Measurements from ENCODE around the gene MAGI1.

The MAGI1 gene

DNA sequence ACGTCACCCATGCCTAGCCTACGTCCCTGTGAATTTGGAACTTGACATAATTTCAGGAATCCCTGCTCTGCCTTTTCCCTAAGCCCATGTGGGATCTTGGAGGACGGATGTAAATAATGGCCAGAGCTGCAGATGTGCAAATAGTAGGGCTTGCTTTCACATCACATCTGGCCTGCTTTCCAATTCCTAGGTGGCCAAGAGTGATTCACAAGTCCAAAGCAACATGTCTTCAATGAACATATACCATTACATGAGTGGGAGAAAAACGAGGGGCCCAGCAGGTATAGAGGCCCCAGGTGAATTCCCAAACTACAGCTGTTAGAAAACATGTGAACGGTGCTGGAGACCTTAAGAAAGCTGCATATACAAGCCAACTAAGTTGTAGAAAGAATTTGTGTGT, 214.6 kb downstream of the MAGI1 start:
- DNase-seq, result no peak

- DNase-seq, result no peak
Observed at GRCh38 chr3:65820600-65820999, 218.1 kb downstream of the MAGI1 start.

DNA sequence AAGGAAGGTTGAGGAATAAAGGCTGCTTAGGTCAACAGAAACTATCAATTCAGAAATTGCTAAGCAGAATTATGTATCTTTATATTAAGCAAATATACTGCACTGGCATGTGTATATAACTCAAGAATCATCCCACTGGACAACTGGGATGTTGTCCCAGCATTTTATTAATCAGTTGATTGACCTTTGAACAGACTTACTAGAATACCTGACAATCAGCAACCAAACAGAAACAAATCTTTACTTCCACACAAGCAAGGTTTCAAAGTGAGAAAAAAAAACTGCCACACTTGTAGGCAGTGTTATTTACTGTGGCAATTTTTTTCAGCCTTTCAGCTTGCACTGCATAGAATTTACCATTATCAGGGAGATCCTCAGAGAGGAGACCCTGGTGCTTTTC, 218.8 kb downstream of the MAGI1 start:
- no peak for DNase-seq

DNA sequence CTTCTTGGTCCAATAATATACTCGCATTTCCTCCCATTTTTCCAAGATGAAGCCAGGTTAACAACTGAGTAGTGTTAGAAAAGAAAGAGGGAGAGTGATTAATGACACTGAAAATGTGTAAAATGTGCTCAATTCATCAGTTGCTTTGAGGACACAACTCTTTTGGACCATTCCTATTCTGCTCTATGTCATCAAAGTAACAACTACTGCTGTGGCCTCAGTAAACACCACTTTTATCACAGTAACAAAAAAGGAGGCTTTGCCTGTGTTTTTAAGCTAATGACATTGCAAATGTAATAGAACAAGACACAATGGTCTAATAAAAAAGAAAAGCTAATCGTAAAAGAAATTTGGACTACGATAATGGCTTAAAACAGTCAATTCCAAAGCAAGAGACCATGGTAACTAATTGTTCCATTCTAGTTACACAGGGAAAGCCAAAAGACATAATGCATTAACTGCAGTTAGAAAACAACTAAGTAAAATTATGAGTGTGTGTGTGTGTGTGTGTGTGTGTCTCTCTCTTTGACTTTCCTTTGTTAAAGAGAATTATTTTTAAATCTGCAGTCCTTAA, 221.1 kb downstream of the MAGI1 start:
- no peak for DNase-seq

- DNase-seq, result no peak
Observed at GRCh38 chr3:65816208-65816607, 222.5 kb downstream of the MAGI1 start.

DNA sequence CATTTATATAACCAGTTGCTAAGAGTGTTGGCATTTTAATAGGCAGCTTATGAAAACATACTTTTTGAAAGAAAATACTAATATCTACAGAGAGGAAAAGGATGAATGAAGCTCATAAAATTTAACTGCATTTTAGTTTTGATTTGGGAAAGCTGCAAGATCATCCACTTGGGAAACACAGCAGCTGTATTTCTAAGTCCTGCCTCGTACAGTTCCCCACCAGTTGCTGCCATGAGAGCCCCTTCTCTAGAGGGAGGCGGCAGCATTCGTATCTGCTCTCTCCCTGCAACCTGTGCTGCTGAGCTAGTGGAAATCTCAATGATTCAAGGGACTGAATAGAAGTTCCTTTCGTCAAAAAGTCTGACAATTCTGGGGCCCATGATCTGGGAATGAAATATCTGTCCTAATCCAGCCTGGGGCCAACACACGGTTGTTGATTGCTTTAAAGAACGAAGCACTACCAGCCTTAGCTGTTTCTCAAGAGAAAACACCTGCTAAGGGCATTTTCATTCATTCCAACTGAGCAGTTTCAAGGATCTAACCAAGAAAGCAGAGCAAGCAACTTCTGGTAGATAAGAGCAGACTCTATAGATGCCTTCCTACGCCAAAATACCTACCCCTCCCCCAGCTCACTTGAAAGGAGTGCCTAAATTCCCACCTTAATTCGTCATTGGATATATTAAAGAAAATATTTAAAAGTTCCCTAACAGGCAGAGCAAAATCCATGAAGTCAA, 223.7 kb downstream of the MAGI1 start:
- DNase-seq, result no peak

- no peak for DNase-seq
Observed at GRCh38 chr3:65811892-65812291, 226.8 kb downstream of the MAGI1 start.

DNA sequence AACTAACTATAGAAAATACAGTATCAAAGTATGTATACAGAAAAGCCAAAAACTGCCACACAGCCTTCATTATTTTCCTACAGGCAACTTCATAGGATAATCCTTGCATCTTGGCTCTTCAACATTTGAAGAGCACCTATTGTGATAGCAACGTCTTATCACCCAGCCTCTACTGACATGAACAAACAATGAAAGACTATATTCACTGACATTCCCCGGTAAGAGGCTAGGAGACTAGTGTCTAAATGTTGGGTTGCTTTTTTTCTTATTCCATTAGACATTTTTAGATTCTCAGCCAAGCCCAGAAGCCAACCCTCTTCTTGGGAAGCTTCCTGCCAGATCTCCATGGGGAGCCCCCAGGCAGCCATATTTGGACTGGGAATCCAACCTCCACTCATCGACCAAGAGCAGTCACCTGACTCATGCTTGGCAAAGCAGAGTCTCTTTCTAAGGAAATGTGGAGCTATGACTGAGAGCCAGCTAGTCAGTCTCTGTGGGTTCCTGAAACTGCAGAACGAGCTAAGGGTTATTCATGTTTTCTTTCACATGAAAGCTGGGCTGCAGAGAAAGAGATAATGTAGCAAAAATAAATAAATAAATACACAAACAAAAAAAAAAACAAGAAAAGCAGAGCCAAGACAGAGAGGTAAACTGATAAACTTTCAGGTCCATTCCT, 227.5 kb downstream of the MAGI1 start:
- no peak for DNase-seq

- no peak for DNase-seq
Observed at GRCh38 chr3:65810302-65810701, 228.4 kb downstream of the MAGI1 start.

DNA sequence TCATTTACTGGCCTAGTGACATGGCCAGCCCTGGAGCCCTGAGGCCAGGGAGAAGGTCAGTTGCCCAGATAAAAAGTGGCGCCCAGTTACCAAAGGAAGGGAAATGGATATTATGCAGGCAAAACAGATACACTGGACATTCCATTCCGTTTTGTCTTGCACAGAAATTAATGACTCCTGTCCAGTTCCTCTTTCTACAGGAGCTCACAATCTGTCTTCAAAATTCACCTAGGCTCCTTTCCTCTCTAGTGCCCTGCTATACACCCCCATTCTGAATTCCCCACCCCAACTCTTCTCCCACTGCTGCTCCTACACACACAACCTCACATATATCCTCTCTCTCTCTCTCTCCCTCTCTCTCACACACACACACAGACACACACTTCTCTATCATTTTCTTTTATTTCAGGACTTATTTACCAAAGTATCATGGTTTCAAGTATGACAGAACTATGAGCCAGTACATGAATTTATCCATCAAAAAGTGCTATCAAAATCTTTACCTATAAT, 229.0 kb downstream of the MAGI1 start:
- DNase-seq, result no peak

DNA sequence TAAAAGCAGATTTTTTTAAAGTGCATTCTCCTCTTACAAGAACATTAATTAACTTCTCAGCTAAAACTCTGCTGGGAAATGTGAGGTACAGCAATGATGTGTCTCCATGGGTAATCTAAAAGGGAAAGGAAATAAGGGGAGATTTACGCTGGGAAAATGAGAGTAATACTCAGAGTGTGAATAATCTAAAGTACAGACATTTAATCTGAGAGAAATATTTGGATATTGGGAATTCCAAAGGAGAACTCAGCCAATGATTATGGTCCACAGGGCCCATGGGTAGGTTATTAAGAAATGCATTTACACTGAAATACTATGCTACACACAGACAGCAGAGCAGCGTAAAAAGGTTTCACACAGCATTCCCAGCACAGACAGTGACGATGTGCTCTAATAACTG, 229.9 kb downstream of the MAGI1 start:
- no peak for DNase-seq

DNA sequence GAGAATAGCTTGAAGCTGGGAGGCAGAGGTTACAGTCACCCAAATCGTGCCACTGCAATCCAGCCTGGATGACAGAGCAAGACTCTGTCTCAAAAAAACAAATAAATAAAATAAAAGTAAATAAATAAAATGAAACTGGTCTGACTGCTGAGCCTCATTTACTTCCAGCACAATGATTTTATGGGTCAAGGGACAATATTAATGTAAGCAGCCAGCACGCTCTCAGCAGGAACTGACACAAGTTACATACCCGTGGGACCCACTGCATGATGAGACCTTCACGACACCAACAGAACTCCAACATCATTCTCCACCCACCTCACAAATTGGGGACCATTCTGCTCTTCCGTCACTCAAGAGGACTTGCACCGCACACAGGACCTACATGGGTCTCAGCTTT, 230.3 kb downstream of the MAGI1 start:
- no peak for DNase-seq

DNA sequence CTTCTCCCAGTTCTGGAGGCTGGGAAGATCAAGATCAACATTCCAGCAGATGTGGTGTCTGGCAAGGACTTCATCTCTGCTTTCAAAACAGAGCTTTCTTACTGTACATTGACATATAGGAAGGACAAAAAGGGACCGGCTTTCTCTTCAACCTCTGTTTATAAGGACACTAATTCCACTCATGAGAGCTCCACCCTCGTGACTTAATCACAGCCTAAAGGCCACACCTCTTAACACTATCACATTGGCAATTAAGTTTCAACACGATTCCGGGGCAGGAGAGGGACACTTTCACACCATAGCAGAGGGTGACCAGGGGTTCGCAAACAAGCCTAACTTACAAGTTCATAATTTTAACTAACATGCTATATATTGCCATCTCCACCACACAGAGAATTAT, 231.5 kb downstream of the MAGI1 start:
- DNase-seq, result no peak

GRCh38 chr3:65806600-65806999, 232.1 kb downstream of the MAGI1 start:
- no peak for DNase-seq

DNA sequence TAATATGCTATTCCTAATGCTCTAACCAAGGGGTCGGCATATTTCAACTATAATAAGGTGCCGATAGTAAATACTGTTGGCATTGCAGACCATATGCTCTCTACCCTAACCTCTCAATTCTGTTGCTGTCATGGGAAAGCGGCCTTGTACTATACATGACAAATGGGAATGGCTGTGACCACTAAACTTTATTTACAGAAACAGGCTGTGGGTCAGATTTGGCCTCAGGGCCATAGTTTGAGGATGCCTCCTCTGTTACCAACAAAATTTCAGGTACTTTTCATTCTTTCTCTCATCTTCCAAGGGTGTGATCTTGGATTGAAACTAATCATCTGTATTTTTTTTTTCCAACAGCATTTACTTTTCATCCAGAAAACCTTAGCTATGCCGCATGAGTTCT, 242.0 kb downstream of the MAGI1 start:
- DNase-seq, result no peak

- no peak for DNase-seq
Observed at GRCh38 chr3:65795166-65795565, 243.6 kb downstream of the MAGI1 start.

DNA sequence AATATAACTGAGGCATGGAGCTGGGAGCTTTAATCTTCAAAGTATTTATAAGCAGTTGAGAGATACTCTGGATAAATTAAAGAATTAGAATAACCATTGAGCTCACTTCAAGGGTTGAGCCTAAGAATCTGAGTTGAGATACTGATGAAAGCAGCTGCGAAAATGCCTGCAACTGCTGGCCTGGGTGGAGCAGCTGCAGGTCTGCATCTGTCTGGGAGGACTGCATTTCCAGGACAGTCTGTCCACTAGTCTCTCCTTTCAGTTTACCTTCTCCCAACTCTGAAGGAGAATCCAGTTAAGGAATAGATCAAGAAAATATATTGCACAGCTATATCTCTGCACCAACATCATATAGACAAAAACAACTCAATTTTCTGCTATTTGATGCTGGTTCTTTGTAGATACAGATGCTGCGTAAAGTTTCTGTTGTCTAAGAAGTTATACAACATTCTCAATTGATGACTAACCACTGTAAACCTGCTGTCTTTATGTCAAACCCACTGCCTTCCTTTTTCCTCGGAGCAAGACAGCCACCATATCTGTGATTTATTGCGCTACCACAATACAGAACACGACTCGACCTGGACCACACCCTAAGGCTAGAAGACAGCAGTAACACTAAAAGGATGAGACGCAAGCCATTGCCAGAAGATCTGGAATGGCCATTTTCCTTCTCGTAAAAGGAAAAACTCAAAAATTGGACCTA, 245.1 kb downstream of the MAGI1 start:
- DNase-seq, result no peak

GRCh38 chr3:65788461-65788860, 250.3 kb downstream of the MAGI1 start:
- DNase-seq, result no peak

DNA sequence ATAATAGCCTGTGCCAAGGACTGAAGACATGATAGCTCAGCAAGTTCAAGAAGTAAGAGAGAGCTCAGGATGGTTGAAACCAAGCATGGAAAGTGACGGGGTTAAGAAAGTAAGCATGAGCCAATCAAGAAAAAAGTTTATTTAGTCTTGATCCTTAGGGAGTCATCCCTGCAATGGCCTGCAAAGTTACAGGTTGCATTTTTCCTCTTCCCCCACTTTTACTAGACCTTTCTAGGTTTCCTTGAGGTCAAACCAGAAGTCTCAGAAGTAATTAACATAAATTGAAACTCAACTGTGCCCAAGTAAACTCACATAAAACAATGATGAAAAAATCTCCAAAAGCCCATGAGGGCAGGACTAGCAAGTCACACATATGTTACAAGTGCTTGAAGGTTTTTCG, 250.9 kb downstream of the MAGI1 start:
- no peak for DNase-seq

- DNase-seq, result no peak
Observed at GRCh38 chr3:65787340-65787739, 251.4 kb downstream of the MAGI1 start.

DNA sequence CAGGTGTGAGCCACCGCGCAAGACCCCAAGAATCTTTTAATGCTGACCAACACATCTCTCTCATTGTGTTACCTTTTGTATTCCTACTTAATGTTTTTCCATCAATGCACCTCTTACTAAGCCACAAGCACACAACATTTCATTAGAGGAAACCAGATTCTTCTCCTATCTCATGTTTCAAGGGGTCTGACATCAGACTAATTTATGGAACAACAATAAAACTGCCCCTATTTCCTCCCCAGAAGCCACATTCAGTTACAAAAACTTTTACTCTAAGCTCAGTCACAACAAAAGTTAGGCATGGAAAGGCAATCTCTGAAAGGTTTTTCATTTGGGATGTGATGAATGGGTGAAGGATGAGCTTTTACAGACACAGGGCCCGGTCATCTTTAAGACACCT, 251.8 kb downstream of the MAGI1 start:
- no peak for DNase-seq

- DNase-seq, result peak; percentile 72
Observed at GRCh38 chr3:65785065-65785645, 253.6 kb downstream of the MAGI1 start.

DNA sequence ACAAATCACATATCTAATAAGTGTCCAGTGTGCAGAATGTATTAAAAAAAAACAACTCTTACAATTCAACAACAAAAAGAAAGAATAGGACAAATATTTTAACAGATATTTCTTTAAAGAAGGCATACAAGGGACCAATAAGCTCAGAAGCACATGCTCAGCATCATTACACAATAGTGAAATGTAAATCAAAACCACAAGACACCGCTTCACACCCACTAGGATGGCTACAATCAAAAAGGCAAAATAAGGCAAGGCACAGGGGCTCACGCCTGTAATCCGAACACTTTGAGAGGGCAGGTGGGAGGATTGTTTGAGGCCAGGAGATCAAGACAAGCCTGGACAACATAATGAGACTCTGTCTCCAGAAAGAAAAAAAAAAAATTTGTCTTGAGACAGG, 255.6 kb downstream of the MAGI1 start:
- no peak for DNase-seq
